ENCODE data around the gene NAT8.

DNA sequence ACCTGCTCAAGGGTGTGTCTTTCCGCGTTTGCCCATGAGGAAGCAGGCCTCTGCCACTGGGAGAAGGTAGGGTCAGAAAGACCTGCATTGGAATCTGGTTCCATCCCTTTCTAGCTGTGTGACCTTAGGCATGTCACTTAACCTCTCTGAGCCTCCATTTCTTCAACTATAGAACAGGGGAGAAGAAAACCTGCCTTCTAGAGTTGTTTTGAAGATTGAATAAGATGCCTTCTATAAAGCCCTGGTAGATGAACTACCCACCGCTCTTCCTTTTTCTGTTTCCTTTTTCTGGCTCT lies 507 bp downstream of the NAT8 start:
- no peak for TF ChIP-seq POLR2A (IDR thresholded peaks at IDR 0.05)
- no peak for TF ChIP-seq CTCF (IDR thresholded peaks at IDR 0.05)
